GM18861 (cell line): ENCODE measurements around the gene MAB21L4.

Experiments used
- ATAC-seq: cut with Tn5 transposase; IDR thresholded peaks from one replicate; pipeline ENCODE4 v1.9.1; 2021; ENCODE audit not compliant: unreplicated experiment

MAB21L4 gene

DNA sequence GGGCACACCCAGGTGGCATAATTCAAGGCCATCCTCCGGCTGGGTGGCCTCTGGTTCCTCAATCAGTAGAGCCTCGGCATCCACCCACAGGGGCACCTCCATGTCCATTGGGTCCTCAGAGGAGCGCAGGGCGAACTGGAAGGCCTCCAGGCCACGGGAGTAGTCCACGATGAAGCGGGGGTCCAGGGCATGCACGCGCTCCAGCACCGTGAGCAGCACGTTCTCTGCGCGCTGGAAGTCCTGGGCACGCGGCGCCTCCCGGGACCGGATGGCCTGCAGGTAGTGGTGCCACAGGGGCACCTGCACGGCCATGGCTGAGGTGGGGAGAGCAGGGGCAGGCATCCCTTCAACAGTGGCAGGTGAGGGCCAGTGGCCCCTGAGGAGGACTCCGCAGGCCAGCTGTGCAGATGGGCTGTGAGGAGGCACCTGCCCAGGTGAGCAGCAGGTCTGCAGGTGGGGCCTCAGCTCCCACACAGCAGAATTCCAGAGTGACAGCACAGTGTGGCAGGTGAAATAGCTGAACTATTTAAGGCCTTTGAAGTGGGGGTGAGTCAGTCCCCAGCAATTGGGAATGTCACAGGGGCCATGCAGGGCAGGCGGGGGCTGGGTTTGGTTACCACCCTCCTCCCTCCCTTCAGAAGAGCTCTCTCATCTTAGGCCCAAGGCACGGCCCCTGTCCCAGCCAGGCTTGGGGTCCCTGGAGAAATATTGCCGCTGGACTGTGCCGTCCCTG is at the start of gene MAB21L4:
MAB21L4 (minus strand) TSS at position 501 of the 733 bp plus-strand sequence; CDS start at position 342, 159 bp downstream.
- no peak for ATAC-seq

DNA sequence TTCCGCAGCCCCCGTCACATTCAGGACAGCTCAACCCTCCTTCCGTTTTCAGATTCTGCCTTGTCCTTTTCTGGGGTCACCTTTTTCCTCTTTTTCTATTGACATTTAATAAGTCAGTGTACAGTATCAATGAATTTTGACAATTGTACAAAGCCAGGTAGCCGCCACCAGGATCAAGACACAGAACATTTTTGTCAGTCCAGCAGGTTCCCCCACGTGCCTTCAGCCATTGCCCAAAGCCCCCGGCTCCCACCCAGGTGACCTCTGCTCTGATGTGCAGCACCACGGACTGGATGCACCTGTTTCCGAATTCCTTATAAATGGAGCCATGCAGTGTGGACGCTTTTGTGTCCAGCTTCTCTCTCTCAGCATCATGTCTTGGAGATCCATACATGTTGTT is 40.1 kb upstream of the MAB21L4 start:
- no peak for ATAC-seq

DNA sequence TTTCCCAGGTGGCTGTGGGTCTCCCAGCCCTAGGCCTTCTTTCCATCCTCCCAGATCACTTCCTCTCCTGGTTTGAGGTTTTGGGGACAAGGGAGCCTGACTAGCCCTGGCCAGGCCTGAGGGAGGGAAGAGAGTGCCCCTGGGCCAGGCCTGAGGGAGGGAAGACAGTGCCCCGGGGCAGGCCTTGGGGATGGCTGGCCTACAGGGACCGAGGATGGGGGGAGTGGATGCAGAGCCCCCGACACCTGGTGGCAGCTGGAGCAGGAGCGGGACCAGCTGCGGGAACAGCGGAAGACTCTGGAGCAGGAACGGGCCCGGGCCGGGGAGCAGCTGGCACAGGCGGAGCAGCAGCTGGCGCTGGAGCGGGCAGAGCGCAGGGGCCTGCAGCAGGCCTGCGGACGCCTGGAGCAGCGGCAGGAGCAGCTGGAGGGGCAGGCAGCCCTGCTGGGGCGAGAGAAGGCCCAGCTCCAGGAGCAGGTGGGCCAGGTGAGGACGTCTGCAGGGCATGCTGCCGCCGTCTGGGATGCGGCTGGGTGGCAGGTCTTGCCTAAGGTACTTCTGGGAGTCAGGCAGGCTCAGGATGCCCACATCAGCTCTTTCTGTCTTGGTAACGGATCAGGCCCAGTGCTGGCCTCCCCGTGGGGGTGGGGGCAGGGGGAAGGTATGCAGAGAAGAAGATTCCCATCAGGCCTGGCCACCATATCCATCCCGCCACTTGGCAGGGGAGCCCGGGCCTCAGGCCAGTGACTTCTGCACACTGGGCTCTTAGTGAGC is 39.3 kb upstream of the MAB21L4 start:
- no peak for ATAC-seq

DNA sequence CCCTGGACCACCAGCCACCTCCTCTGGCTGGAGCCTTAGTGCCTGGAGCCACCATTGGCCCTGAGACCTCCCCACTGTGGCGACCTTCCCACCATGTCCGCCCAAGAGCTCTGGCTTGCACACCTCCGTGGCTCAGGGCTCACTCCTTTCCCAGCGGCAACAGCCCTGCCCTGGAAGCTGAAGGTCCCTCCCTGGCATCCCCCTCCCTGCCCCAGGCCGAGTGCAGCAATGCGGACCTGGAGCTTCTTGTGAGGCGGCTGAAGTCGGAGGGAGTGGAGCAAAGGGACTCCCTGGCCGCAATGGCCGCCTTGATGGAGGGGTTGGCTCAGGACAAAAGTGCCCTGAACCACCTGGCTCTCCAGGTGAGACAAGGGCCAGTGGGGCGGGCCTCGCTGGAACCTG is 38.7 kb upstream of the MAB21L4 start:
- ATAC-seq = no peak

DNA sequence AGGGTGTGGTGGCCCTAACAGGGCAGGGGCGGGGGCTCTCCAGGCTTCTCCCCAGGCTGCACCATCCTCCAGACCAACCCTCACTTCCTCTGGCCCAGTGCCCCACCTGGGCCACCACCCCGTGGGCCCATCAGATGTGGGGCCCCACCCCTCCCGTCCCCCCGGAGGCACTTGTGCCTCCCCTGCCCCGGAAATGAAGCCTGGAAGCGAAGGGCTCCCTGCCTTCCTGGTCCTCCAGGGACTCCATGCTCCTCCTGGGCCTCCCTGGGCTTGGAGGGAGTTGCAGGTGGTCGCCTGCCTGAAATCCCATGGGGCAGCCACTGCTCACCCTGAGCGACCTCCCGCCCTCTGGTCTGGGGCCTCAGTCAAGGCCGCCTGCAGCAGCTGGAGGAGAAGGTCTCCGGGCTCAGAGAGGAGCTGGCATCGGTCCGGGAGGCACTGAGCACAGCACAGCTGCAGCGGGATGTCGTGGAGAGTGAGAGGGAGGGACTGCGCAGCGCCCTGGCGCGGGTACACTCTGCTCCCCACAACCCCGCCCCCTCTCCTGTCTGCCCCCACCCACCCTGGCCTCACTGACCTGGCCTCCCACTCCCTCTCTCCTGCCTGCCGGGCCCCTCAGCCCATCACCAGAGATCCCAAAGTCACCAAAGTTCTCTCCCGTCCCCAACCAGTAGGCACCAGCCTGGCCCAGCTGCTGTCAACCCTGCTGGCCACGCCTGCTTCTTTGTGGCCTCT is 38.2 kb upstream of the MAB21L4 start:
- ATAC-seq = no peak

DNA sequence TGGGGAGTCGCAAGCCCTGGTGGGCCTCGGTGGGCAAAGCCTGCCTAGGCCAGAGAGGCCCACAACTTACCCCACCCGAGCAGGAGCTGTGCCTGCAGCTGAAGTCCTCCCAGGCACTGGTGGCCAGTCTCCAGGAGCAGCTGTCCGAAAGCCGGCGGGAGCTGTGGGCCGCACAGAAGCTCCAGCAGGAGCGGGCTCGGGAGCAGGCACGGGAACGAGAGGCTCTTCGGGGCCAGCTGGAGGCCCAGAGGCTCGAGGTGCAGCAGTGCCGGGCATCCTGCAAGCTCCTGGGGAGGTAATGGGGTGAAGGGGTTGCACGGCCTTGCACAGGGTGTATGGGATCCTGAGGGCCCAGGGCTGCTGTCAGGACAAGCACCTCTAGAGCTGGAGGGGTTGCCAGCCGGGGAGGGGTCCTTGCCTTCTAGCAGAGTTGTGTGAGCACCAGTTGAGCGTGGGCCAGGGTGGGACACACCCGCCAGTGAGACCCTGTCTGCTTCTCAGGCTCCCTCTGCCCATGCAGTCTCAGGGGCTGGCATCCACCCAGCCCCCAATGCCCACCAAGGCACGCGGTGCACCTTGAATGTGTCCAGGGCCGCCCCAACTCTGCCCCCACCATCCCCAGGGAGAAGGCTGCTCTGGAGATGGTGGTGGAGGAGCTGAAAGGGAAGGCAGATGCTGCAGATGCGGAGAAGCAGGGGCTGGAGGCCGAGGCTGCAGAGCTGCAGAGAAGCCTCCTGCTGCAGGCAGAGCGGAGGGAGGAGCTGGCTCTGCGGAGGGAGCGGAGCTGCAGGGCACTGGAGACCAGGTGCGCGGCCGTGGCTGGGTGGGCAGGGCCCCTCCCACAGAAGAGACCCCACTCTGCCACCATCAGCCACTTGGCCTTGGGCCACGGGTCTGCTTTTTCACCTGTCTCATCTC is 37.4 kb upstream of the MAB21L4 start:
- ATAC-seq = no peak

DNA sequence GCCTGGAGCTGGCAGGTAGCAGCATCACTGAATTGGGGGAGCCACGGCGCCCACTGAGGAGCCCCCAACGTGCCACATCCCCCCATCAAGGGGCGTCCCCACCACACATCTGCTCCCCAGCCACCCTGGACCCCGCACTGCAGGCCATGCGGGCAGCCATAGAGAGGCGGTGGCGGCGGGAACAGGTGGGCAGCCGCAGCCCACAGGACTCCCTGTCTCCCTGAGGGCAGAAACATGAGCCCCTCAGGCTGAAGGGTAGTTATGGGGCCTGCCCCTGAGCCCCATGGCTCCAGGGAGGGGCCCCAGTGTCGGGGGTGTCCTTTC is 36.7 kb upstream of the MAB21L4 start:
- ATAC-seq = no peak

DNA sequence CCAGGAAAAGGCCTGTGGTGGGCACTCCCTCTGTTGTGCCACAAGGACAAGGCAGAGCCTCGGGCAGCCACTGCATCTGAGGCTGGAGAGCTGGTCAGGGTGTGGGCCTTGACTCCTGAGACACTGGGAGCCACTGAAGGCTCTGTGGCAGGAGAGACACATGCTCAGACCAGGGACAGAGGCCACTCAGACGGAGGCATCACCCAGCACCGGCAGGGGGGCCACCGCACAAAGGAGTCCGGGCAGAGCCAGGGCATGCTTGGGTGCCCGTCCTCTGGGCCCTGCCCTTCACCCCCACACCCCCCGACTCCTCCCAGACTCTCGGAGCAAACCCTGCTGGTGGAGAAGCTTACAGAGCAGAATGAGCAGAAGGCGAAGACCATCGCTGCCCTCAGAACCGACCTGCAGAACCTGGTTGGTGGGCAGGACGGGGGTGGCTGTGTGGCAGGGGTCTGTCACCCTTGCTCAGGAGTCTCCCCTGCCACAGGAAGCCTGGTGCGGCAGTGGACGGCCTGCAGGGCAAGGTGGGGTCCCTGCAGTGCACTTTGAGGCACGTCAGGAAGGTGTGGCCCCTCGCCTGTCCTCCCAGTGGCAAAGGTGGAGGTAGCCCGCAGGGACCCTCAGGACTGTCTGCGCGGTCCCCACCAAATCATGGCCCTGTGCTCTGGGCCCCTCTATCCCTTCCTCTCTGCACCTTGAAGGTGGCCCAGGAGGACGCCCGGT is 36.2 kb upstream of the MAB21L4 start:
- no peak for ATAC-seq

DNA sequence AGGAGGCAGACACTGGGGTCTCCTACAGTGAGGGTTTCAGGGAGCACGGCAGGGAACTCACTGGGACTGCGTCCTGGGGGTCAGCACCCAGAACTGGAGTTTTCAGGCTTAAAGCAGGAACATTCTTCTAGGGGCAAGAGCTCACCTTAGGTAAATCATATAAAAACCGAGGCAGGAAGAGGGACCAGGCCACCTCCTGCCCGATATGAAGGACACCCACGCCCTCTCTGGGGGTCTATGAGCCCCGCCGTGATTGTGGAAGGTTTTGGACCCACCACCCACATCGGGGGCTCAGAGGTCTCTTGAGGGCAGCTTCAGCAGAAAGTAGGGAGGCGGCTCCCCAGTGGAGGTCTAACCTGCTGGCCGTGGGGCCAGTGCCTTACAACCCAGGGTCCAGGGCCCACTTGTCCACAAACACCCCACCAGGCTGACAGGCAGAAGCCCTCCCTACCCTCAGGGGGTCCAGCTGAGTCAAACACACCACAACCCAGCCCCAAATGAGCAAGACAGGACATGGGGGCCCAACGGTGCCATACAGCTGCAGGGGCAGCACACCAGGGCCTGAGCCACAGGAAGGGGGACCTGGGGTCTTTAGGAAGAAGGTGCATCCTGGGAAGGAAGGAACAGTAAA is 35.5 kb upstream of the MAB21L4 start:
- no peak for ATAC-seq

DNA sequence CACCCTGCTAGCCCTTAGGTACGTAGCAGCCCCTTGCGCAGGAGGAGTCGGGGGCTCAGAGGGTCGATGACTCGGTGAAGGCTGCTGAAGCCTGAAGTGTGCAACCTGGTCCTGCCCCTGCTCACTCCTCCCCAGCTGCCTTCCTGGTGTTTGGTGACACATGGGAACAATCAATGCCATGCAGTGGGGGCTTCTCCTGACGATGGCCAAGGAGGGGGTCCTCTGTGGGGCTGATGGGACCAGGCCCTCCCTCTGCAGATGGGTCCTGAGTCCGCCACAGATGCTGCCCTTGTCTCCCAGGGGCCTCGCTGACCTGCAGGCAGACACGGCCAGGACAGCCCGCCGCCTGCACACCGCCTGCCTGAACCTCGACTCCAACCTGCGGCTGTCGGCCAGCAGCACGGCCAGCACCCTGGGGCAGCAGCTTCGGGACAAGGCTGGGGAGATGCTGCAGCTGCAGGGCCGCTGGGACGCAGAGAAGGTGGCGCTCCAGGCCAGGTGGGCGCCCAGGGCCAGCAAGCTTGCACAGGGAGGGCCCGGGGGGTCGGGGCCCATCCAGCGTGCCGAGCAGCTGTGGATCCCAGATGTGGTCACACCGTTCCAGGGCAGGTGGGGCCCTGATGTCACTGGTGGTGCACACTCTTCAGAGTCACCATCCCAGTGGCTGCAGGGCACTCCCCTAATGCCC is 34.8 kb upstream of the MAB21L4 start:
- no peak for ATAC-seq

DNA sequence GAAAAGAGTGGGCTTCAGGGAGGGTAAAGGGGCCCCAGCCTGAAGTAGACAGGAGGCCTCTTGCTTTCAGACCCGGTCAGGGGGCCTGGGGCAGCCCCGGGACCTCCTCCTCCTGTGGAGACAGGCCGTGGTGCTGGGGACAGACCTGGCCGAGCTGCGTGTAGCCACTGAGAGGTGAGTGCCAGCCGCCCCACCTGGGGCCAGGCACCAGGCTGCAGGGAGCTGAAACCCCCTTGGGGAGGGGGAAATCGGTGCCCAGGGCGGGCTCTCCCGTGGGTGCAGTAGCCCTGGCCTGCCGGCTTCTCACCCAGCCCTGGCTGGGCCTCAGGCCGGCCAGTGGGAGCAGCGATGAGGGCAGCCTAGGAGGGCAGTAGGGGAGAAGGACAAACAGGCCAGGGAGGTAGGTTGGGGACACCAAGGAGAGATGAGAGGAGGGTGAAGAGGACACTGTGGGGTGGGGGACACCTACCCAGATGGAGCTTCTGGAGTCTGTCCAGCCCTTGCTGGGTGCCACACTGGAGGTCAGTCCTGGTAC is 34.2 kb upstream of the MAB21L4 start:
- no peak for ATAC-seq

DNA sequence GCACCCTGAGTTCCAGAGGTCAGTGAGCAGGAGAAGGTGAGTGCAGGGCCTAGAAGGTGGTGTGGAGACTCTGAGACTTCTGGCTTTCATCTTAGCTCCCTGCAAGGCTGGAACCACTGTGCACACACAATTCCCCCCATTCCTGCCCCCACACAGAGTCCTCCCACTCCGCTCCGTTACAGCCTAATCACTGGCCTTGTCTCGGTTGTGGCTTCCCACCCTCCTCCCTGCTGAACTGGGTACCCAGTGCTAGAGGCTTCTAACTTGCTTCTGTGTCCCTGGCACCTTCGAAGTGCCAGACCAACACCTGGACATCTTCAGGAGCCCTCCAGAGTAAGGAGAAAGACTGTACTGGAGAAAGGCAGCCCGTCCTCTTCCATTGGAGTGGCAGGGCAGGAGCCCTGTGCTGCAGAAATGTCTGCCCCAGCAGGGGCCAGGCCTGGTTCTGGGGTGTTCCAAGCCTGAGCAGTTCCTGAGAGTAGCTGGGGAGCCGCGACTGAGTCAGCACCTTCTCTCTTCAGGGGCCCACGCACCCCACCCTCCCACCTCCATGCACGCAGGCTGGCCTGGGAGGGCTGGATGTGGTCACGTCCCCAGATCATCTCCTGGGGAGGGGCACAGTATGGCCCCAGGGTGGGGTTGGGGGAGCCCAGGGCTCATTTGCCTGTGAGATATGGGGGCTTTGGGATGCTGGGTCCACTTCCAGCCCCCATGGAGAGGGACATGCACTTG is 33.6 kb upstream of the MAB21L4 start:
- no peak for ATAC-seq

DNA sequence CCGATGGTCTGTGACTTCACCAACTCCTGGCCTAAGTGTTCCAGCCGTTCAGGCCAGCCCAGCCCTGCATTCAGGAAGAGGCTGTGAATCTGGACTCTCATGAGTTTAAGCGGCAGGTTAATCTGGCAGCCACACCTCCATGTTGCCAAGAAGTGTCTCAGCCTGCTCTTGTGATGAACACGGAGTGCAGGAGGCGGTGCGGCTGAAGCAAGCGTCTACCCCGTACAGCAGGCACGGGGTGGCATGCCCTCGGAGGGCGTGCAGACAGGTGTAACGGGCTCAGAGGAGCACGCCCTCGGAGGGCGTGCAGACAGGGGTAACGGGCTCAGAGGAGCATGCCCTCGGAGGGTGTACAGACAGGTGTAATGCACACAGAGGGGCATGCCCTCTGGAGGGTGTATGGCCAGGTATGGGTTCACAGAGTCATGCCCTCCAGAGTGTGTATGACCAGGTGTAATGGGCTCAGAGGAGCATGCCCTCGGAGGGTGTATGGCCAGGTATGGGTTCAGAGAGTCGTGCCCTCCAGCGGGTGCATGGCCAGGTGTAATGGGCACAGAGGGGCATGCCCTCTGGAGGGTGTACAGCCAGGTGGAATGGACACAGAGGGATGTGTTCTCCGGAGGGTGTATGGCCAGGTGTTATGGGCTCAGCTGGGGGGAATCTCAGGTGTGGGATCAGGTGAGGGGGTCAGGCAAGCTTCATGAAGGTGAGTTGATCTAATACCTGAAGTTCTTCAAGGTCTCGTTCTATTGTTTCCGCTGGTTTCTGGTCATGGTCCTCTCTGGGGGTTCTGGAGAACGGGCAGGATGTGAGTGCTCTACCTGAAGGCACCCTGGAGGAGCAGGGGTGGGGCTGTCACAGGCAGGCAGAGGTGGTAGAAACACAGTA is 32.8 kb upstream of the MAB21L4 start:
- ATAC-seq = no peak

DNA sequence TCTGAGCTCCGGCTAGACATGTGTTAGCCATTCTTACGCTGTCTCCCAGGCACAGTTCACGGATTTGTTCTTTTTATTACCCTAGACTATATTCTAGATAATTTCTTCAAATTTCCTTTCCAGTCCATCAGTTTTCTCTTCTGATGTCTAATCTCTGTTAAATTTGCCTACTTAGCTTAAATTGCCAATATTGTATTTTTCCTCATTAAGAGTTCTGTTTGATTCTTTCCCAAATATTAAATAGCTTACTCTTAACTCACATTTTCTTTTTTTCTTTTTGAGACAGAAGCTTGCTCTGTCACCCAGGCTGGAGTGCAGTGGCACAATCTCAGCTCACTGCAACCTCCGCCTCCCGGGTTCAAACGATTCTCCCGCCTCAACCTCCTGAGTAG is 31.4 kb upstream of the MAB21L4 start:
- no peak for ATAC-seq

DNA sequence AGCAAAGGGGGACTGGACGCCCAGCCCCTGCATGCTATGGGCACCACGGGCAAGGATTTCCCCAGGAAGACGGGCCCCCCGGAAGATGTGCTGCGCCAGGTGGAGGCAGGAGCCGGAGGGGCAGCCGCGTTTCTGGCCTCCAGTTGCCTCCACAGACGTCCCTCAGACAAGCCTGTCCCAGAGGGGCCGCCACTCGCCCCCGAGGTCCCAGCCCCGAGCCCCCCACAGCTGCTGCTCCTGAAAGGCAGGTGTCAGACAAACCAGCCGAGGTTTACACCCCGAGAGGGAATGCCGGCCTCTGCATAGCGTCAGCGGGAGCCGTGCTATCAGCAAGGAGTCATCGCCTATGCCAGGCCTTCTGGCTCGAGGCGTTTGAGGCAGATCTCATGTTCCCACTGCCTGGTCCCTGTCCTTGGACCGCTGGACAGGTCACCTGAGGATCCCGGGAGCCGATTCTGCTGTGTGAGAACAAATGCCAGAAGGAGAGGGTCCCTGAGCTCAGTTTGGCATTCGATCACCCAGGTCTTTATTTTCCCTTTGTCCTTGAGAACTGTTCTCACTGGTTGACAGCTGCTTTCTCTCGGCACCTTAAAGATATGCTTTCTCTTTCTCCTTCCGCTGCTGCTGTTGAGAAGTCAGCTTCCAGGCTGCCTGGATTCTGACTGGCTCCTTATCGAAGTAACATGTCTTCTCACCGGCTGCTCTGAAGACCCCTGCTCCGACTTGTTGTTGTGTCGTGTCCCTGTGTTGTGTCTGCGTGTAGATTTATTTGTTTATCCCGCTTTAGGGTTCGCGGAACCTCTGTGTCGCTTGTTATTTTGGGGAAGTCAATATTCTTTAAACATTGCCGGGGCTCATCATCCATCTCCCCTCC is 30.8 kb upstream of the MAB21L4 start:
- ATAC-seq = no peak
